HG03139 (cell line): ENCODE measurements around the gene TSPAN14.
A peak's percentile ranks its signal among the peaks of the same experiment; 100 is the strongest.

Experiments
- ATAC-seq: cut with Tn5 transposase; IDR thresholded peaks from one replicate; pipeline ENCODE4 v1.9.1; 2021; ENCODE audit not compliant: unreplicated experiment

Gene TSPAN14

DNA sequence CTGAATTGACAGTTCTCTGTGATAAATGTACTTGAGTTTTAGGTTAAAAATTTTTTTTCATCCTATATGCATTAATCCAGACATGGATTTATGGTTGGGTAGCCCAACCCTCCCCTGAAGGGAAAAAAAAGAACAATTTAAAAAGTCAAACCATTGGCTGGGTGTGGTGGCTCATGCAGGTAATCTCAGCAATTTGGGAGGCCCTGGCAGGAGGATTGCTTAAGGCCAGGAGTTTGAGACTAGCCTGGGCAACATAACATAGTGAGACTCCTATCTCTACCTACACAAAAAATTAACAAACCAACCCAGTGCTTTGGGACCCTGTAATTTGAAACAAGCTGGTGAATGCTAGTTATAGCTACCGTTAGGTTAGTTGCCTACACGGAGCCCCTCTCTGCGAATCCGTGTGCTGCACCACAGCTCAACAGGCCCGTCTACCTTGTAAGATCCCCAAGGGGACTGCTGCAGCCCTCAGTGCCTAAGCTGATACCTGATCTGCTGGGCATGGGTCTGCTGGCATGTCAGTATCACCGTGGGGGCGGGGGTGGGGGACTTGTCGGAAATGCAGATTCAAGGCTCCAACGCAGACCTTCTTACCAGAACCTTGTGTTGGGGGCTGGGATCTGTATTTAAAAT is 32.8 kb downstream of the TSPAN14 start:
- no peak for ATAC-seq

- ATAC-seq: no peak
These were observed 33.3 kb downstream of the TSPAN14 start for GRCh38 chr10:80487421-80487785.

GRCh38 chr10:80487791-80488538 is 33.9 kb downstream of the TSPAN14 start:
- no peak for ATAC-seq

GRCh38 chr10:80488539-80489066 is 34.5 kb downstream of the TSPAN14 start:
- no peak for ATAC-seq

DNA sequence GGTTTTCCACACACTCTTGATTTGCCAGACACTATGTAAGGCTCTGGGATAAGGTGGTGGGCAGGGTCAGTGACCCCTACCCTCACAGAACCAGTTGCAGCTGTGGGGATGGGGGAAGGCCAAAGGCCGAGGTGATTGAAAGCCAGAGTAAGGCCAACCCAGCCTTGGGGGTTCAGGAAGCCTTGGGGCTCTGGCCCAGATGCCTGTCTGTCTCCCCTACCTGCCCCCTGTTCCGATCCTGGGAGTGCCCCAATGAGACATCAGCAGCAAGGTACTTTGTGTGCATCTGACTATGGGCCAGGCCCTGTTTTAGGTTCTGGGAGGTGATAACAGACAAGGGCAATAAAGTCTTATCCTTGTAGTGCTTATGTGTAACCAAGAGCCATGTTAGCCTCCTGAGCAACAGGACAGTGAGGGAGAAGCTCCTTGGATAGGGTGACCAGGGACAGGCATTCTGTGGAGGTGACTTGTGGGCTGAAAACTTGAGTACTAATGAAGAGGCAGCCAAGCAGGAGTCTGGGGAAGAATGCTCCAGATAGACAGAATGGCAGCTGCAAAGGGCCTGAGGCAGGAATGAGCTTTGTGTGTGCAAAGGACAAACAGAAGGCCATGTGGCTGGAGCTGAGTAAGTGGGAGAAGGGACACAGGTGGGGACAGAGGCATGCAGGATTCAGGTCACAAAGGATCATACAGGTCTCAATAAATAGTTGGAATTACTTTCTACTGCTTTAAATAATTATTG is 35.4 kb downstream of the TSPAN14 start:
- no peak for ATAC-seq

- ATAC-seq: no peak
These were observed 37.4 kb downstream of the TSPAN14 start for GRCh38 chr10:80491251-80492102.

DNA sequence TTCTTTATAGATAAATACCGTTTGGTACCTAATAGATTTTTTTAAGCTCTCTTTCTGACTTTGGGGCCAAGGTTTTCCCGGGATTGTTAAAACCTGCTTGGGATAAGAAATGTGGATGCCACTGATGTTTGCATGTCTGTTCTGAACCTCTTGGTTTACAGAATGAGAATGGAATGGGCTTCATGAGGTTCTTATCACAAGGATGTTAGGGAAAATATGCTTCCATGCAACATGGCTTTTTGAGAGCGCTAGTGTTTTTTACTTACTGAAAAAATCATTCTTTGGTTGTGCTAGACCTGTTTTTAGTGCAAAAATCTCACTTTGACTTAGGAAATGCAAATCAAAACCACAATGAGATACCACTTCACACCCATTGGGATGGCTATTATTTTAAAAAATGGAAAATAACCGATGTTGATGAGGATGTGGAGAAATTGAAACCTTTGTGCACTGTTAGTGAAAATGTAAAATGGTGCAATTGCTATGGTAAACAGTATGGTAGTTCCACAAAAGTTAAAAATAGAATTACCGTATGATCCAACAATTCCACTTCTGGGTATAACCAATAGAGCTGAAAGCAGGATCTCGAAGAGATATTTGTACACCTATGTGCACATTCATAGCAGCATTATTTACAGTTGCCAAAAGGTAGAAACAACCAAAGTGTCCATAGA is 38.9 kb downstream of the TSPAN14 start:
- ATAC-seq: peak; percentile 27

DNA sequence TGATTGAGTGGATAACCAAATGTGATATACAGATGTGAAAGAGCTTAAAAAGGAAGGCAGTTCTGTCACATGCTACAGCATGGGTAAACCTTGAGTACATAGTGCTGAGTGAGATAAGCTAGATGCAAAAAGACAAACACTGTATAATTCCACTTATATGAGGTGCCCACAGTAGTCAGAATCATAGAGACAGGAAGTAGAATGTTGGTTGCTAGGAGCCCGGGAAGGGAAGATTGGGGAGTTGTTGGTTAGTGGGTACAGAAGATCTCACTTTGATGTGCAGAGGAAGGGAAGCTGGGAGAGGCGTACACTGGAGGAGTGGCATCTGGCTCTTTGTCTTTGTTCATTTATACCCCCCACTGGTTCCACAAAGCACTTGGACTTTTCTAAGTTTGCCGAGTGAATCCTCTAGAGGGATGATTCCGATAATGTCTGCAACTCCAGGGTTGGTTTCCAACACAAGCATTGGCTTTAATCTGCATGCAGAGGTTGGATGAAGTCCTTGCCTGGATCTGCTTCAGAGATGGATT is 39.5 kb downstream of the TSPAN14 start:
- peak; percentile 42 for ATAC-seq

DNA sequence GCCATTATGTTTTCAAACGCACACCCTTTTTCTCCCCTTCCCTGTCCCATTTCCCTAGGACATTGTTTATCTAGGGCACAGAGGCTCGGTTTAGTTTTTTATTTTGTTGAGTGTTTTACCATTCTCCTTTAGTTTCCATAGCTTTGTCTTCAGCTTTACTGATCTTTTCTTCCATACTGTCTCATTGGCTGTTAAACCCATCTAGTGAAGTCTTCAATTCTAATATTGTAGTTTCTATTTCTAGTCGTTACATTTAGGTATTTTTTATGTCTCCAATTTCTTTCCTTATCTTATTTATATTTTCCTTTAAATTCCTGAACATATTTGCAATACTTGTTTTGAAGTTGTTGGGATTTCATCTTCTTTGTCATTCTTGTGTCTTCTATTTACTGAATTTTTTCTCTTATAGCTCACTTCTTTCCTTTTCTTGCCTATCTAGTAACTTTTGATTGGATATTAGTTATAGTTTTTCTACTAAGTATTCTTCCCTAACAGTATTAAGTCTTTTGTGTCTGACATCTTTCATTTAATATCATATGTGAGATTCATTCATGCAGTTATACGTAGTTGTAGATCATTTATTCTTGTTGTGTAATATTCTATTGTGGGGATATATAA is 42.6 kb downstream of the TSPAN14 start:
- ATAC-seq: no peak

DNA sequence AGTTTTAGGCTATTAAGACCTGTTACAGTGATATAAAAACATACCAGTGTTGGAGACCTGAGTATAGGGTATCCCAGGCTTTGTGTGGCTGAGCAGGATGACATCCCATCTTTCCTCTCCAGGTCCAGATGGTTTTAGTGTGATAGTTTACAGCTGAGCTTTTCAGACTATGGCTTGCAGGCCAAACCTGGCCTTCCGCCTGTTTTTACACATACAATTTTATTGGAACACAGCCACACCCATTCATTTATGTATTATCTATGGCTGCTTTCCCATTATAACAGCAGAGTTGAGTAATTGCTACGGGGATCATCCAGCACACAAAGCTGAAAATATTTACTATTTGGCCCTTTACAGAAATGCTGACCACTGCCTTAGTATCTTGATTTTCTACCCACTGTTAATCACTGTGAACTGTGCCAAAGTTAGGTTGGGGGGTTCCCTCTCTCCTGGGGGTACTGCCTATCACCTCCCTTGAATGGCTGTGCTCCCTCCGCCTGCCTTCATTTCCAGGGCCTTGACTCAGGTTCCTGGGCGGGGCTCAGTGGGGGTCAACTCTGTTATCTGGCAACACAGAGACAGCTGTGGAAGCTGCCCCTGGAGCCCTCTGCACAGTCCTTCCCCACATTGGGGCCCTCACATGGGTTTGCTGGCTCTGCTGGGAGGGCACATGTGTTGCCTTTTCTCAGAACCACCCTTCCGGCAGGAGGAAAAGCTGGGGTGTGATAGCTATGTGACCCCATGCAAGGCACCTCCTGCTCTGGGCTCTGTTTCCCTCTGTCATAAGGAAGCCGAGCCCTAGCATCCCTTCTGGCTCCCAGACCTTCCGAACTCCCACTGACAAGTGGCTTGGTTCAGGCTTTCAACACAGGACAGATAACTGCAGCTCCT is 43.3 kb downstream of the TSPAN14 start:
- no peak for ATAC-seq

- ATAC-seq: no peak
These were observed 44.1 kb downstream of the TSPAN14 start for GRCh38 chr10:80498078-80498832.

DNA sequence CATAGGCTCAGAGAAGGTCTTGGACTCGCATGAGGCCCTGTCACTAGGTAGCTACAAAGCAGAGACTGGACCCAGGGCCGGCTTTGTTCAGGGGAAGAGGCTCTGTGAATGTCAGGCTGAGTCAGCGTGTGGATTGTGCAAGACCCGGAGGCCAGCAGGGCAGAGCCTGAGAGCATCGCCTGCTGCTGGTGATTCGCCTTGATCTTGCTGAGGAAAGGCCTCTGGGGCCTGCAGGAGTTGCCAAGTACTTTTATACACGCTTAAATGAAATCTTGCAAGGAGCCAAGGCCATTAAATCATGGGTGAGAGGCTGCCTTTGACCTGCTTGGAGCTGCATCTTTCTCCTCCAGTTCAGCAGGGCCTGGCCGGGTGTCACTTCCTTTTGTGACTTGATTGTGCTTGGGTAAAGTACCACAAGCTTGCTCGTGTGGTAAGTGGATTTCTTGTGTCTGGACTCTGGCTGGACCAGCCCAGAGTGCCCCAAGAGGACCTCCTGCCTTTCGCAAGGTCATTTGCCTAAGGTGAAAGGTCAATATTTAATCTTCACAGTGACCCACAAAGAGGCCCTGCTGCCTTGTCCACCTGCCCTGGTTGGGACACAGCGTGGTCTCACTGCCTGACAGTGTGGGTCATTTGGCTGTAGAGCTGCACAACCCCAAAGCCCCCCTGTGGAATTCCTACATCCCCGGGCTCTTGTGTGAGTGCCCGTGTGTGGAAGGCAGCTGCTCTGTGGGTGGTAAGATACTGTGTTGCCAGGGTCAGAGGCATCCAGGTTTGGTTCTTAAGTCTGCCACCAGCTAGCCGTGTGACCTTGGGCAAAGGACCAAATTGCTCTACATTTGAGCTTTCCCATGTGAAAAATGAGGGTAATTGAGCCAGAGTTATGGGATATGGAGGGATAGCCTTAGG is 45.0 kb downstream of the TSPAN14 start:
- no peak for ATAC-seq

- peak; percentile 60 for ATAC-seq
These were observed 46.7 kb downstream of the TSPAN14 start for GRCh38 chr10:80500572-80501380.

DNA sequence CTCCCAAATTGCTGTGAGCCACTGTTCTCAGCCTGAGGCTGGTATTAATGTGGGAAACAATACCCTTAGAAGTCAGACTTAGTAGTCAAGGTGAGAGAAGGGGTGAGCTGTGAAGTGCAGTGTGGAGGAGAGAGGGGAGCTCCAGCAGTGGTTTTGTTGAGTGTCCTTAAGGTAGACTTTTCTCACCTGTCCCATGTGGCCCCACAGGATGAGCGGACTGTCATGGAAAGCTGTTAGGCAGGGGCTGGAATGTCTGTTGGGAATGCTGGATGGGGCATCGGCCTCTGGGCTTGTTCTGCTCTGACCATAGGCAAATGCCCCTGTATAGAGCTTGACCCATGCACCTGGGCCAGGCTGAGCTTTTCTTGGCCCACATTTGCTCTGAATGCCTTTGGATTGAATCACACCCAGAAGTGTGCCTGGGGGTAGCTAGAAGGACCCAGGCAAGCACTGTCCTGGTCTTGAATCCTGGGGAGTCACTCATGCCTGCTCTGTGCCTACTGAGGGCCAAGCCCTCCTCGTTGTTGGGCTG is 47.3 kb downstream of the TSPAN14 start:
- no peak for ATAC-seq

- no peak for ATAC-seq
These were observed 47.9 kb downstream of the TSPAN14 start for GRCh38 chr10:80501913-80502521.
